Smooth muscle cell (in vitro differentiated cells): ENCODE results near the gene ILDR1. TPM values are rescaled to one million over a fixed set of nuclear protein-coding genes. Genes with fewer than 3 reads are reported as not detected.

Experiments used
- DNase-seq: peaks from one replicate; lab custom pipeline; 2025; ENCODE audit not compliant: unreplicated experiment; lab: John Stamatoyannopoulos, UW
- H2AFZ ChIP-seq: fragments of 200-600 bp; sonication (generic); 2 replicates; pipeline ENCODE4 v1.6.0; 2016; ENCODE audit warnings: antibody characterized with exemption, low read depth, mild to moderate bottlenecking
- H3F3A ChIP-seq: fragments of 200-600 bp; sonication (generic); 2 replicates; pipeline ENCODE4 v1.6.0; 2017; ENCODE audit warnings: antibody characterized with exemption, low read depth
- H3K27ac ChIP-seq: fragments of 200-600 bp; sonication (generic); 2 replicates; pipeline ENCODE4 v1.5.1; 2016; ENCODE audit warnings: low read depth, mild to moderate bottlenecking
- H3K27me3 ChIP-seq: fragments of 200-600 bp; sonication (generic); 2 replicates; pipeline ENCODE4 v1.6.1; 2016; ENCODE audit warnings: low read depth, mild to moderate bottlenecking
- H3K36me3 ChIP-seq: fragments of 200-600 bp; sonication (generic); 2 replicates; pipeline ENCODE4 v1.5.1; 2016; ENCODE audit warnings: low read depth
- H3K4me1 ChIP-seq: fragments of 200-600 bp; sonication (generic); 2 replicates; pipeline ENCODE4 v1.5.1; 2016; ENCODE audit warnings: low read depth
- H3K4me2 ChIP-seq: fragments of 200-600 bp; sonication (generic); 2 replicates; pipeline ENCODE4 v1.6.0; 2016; ENCODE audit warnings: mild to moderate bottlenecking
- H3K4me3 ChIP-seq: fragments of 200-600 bp; sonication (generic); 2 replicates; pipeline ENCODE4 v1.5.1; 2016; ENCODE audit warnings: mild to moderate bottlenecking
- H3K79me2 ChIP-seq: fragments of 200-600 bp; sonication (generic); 2 replicates; pipeline ENCODE4 v1.6.0; 2016; ENCODE audit warnings: low read depth, mild to moderate bottlenecking
- H3K9ac ChIP-seq: fragments of 200-600 bp; sonication (generic); 2 replicates; pipeline ENCODE4 v1.6.0; 2016; ENCODE audit warnings: low read depth
- H3K9me3 ChIP-seq: fragments of 200-600 bp; sonication (generic); replicated peaks from 2 replicates; pipeline ENCODE4 v1.5.1; 2016; ENCODE audit warnings: low read depth
- H4K20me1 ChIP-seq: fragments of 200-600 bp; sonication (generic); 2 replicates; pipeline ENCODE4 v1.6.0; 2016; ENCODE audit warnings: low read depth
- CTCF ChIP-seq: fragments of 200-600 bp; sonication (generic); IDR thresholded peaks from 2 replicates; pipeline ENCODE4 v1.5.1; 2017; ENCODE audit warnings: borderline replicate concordance, mild to moderate bottlenecking, antibody characterized with exemption; ENCODE audit not compliant: insufficient read depth, poor library complexity, severe bottlenecking
- WGBS: methylation state at CpG from one replicate; pipeline ENCODE4 v1.1.7; 2016; ENCODE audit warnings: low lambda C conversion rate; 5-methylcytosine and 5-hydroxymethylcytosine counted together
- polyA plus RNA-seq: library from polyadenylated mRNA; unstranded; fragments of >200 nt; fragmentation: Nextera tagmentation; extraction: Ambion mirVana; gene quantifications from 2 replicates; pipeline ENCODE4 v1.2.1, GENCODE V29; 2016
- total RNA-seq: library from RNA; depleted of rRNA; stranded (reverse); fragments of >200 nt; gene quantifications from 2 replicates; pipeline ENCODE4 v1.2.3, GENCODE V29; 2014

Gene ILDR1
- total and polyA plus RNA-seq, 2 experiments from 2014 or later, result 1.4 TPM; not detected in 1

- Histone ChIP-seq H3K4me2 (no peak overlapping the region), H3F3A (no peaks in the 10 kb centered on the region), H2AFZ (no peak overlapping the region), H4K20me1 (no peaks in the 10 kb centered on the region), H3K9me3 (no peaks in the 10 kb centered on the region), H3K27ac (no peak overlapping the region), H3K4me3 (no peak overlapping the region), H3K36me3 (no peaks in the 10 kb centered on the region), H3K4me1 (no peaks in the 10 kb centered on the region), H3K27me3 (peaks cover 26% of the 10 kb centered on the region), H3K9ac (no peak overlapping the region), H3K79me2 (no peaks in the 10 kb centered on the region)
- no peak for DNase-seq
- no peak for TF ChIP-seq CTCF
- 19% methylated on average over 2 of the region's 2 CpGs for WGBS
Measured at GRCh38 chr3:122024800-122025199, 2.8 kb upstream of the ILDR1 start.

- no peaks in the 10 kb centered on the region for H3K4me1 ChIP-seq
- DNase-seq, result no peak
- no peaks in the 10 kb centered on the region for H3K9me3 ChIP-seq
- no peak overlapping the region for H3K9ac ChIP-seq
- H3K79me2 ChIP-seq, result no peaks in the 10 kb centered on the region
- 78% methylated on average over 8 of the region's 8 CpGs for WGBS
- H4K20me1 ChIP-seq, result no peaks in the 10 kb centered on the region
- H3K27ac ChIP-seq, result no peak overlapping the region
- peaks cover 26% of the 10 kb centered on the region for H3K27me3 ChIP-seq
- H3K36me3 ChIP-seq, result no peaks in the 10 kb centered on the region
- no peaks in the 10 kb centered on the region for H3F3A ChIP-seq
- no peak for TF ChIP-seq CTCF
- H2AFZ ChIP-seq, result no peak overlapping the region
- H3K4me2 ChIP-seq, result no peak overlapping the region
- no peak overlapping the region for H3K4me3 ChIP-seq
Measured at GRCh38 chr3:122023335-122023910, 1.4 kb upstream of the ILDR1 start.

- Histone ChIP-seq H3K4me2 (no peak overlapping the region), H4K20me1 (no peaks in the 10 kb centered on the region), H3K27me3 (peaks cover 26% of the 10 kb centered on the region), H3K79me2 (no peaks in the 10 kb centered on the region), H2AFZ (peak overlapping the region; percentile 71), H3K4me3 (no peak overlapping the region), H3F3A (no peaks in the 10 kb centered on the region), H3K36me3 (no peaks in the 10 kb centered on the region), H3K4me1 (no peaks in the 10 kb centered on the region), H3K9ac (no peak overlapping the region), H3K27ac (no peak overlapping the region), H3K9me3 (no peaks in the 10 kb centered on the region)
- 76% methylated on average over 1 of the region's 1 CpG for WGBS
- TF ChIP-seq CTCF, result no peak
- no peak for DNase-seq
Measured at GRCh38 chr3:122021037-122021436, 1.0 kb downstream of the ILDR1 start.

GRCh38 chr3:122019493-122019892 is 2.6 kb downstream of the ILDR1 start:
- H3K4me3 ChIP-seq, result no peak overlapping the region
- H3K79me2 ChIP-seq, result no peaks in the 10 kb centered on the region
- H2AFZ ChIP-seq, result no peak overlapping the region
- DNase-seq, result no peak
- no peaks in the 10 kb centered on the region for H3F3A ChIP-seq
- no peaks in the 10 kb centered on the region for H3K4me1 ChIP-seq
- H3K36me3 ChIP-seq, result no peaks in the 10 kb centered on the region
- H3K27me3 ChIP-seq, result peaks cover 26% of the 10 kb centered on the region
- no peak overlapping the region for H3K27ac ChIP-seq
- no peaks in the 10 kb centered on the region for H3K9me3 ChIP-seq
- no peak overlapping the region for H3K9ac ChIP-seq
- no peak overlapping the region for H3K4me2 ChIP-seq
- no peak for TF ChIP-seq CTCF
- no peaks in the 10 kb centered on the region for H4K20me1 ChIP-seq
